NCI-H2171 treated with DMSO at 0.1 percent for 48 hours (cell line): ENCODE measurements around the gene ATP2C2.
"Not testable (repeated sequence)": the region's sequence is repeated elsewhere in the genome, so short reads cannot be mapped to it uniquely, and the experiment has no call there.

Experiments used
- DNase-seq: peaks from one replicate; lab custom pipeline; 2025; lab: John Stamatoyannopoulos, UW

ATP2C2 gene

DNA sequence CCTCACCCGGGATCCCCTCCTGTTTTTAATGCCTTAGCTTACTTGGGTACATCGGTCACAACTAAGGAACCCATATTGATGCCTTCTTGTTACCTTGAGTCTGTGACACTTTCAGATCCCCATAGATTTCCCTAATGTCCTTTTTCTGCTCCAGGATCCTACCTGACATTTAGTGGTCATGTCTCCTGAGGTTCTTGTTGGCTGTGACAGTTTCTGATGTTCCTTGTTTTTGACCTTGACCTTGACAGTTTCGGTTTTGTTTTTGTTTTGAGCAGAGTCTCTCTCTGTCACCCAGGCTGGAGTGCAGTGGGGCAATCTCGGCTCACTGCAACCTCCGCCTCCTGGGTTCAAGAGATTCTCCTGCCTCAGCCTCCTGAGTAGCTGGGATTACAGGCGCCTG is 52.2 kb downstream of the ATP2C2 start:
- DNase-seq, result not testable (repeated sequence)

GRCh38 chr16:84421081-84421937 is 53.0 kb downstream of the ATP2C2 start:
- DNase-seq, result no peak

- no peak for DNase-seq
Observed at GRCh38 chr16:84421938-84422220, 53.5 kb downstream of the ATP2C2 start.

DNA sequence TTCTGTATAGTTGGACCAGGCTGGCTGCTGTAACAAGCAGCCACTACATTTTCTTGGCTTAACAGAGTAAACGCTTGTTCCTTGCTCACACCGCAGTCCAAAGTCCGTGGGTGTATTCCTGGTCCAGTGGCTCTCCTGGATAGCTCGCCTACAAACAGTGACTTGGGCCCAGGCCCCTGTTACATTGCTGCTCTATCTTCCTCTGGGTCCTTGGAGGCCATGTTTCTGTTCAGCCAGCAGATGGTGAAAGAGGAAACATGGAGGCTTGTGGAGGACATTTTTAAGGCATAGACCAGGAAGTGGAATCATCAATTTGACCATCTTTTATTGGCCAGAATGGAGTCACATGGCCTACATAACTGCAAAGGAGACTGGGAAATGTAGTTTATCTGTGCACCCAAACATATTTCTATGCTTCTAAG is 55.1 kb downstream of the ATP2C2 start:
- DNase-seq, result peak; percentile 84

DNA sequence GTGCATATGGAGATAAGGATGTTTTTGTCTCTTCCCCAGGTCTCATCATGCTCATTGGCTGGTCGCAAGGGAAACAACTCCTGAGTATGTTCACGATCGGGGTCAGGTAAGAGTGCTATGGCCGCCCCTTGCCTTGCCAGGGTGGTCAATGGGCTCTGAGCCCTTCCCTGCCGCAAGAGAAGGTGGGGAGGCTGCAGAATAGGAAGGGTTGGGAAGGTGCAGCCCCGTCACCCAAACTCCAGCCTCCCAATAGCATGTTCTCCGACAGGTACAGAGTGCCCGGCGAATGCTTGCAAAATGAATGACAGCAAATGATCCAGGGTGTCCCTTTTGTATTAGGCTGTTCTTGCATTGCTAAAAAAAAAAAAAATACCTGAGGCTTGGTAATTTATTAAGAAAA is 57.4 kb downstream of the ATP2C2 start:
- DNase-seq, result no peak

DNA sequence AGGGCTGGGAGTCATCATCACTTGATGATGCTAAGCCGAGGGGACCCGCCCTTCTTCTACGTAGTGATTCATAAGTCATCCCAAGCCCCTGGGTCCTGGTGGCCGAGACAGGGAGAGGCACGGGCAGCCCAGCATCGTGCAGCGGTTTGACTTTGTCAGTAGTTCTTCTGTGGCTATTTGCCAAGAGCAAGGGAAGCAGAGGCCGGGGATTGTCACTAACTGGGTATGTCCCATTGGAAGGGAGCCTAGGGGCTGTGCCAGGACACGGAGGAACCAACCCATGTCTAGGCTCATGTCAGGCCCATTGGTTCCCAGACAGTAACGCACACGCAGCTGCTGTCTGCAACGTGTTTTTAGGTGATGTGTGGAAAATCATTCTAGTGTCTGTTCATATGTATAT is 58.5 kb downstream of the ATP2C2 start:
- DNase-seq, result no peak

GRCh38 chr16:84427553-84427952 is 59.2 kb downstream of the ATP2C2 start:
- DNase-seq, result no peak

DNA sequence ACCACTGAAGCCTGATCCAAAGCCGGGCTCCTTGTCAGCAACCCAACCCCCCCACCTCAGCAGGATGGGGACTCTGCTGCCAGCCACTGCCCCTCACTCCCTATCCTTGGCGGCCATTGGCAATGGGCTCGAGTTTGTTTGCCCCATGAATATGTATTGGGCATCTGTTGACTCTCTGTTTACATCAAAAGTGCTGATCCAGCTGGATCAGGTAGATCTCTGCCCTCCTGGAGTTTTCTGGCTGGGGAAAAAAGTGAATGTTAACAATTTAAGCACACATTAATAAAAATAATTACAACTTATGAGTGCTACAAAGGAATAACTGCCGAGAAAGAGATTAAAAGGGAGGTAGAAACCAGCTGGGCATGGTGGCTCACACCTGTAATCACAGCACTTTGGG is 62.5 kb downstream of the ATP2C2 start:
- no peak for DNase-seq

- DNase-seq, result peak; percentile 42
Observed at GRCh38 chr16:84434800-84435199, 66.5 kb downstream of the ATP2C2 start.

DNA sequence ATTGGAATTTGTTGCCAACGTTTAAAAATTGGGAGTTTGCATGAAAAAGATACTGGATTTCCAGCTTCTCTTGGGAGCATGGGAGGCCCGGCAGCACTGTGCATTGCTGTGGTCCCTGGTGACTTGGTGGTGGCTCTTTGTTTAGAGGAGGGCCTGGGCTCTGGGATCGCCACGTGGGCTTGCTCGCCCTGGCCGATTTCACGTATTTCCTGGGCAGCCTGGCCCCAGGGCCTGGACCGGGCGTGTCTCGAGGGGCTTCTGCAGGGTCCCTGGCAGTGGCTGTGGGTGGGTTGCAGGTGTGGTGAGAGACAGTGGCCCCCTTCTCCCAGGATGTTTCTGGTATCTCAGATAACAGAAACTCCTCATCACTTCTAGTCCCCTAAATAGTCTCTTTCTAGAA is 67.9 kb downstream of the ATP2C2 start:
- no peak for DNase-seq

DNA sequence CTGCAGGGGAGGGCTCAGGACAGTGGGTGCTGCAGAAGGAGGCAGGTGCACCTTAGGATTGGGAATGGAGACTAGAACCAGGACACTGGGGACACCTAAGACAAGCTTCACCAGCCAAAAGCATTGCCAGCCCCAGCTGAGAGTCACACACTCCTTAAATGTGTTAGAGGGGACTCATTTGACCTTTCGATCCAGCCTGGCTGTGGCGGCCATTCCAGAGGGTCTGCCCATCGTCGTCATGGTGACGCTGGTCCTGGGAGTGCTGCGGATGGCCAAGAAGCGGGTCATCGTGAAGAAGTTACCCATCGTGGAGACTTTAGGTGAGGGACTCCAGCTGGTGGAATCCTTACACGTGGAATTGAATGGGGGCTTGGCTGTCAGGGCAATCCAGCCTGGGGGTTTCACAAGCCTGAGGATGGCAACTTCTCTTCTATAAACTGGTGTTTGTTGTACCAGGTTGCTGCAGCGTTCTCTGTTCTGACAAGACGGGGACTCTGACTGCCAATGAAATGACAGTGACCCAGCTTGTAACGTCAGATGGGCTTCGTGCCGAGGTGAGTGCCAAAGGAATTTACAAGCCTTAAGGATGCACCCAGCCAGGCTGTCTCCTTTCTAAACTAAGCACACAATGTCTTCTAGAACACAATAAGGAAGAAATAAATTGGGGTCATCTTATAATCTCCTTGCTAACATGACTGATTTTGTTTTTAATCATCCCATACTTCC is 70.8 kb downstream of the ATP2C2 start:
- peak; percentile 72 for DNase-seq

DNA sequence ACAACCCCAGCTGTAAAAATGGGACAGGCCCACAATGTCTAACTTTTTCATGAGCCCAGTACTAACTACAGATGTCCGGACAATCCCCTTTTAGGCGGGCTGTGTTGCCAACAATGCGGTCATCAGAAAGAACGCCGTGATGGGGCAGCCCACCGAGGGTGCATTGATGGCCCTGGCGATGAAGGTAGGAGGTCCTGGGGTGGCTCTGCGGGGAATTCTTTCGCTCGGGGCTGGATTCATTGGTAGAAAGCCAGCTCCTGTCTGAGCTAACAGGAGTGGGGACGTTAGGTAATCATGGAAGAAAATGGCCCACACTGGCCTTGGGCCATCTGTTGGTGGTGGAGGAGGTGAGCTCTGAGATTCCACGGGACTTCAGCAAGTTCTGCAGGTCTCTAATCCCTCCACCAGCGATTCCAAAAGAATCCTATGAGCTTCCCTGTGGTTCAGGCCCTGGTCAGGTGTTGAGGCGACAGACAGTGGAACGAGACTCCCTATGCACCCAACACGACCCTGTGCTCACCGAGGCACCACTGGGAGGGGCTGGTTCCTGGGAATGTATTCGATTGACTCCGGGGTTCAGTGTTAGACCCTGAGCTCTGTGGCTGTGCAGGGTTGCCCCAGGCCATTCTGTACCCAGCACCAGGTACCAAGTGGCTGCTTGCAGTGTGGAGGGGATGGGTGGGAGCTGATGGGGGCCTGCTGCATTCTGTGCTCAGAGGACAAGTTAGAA is 74.2 kb downstream of the ATP2C2 start:
- DNase-seq, result no peak

GRCh38 chr16:84443166-84443802 is 74.9 kb downstream of the ATP2C2 start:
- no peak for DNase-seq

- DNase-seq, result no peak
Observed at GRCh38 chr16:84444476-84444875, 76.1 kb downstream of the ATP2C2 start.

- no peak for DNase-seq
Observed at GRCh38 chr16:84446084-84446483, 77.7 kb downstream of the ATP2C2 start.

- no peak for DNase-seq
Observed at GRCh38 chr16:84446596-84447392, 78.5 kb downstream of the ATP2C2 start.

GRCh38 chr16:84448444-84448843 is 80.1 kb downstream of the ATP2C2 start:
- DNase-seq, result no peak

- DNase-seq, result peak; percentile 3
Observed at GRCh38 chr16:84449156-84450140, 81.1 kb downstream of the ATP2C2 start.

DNA sequence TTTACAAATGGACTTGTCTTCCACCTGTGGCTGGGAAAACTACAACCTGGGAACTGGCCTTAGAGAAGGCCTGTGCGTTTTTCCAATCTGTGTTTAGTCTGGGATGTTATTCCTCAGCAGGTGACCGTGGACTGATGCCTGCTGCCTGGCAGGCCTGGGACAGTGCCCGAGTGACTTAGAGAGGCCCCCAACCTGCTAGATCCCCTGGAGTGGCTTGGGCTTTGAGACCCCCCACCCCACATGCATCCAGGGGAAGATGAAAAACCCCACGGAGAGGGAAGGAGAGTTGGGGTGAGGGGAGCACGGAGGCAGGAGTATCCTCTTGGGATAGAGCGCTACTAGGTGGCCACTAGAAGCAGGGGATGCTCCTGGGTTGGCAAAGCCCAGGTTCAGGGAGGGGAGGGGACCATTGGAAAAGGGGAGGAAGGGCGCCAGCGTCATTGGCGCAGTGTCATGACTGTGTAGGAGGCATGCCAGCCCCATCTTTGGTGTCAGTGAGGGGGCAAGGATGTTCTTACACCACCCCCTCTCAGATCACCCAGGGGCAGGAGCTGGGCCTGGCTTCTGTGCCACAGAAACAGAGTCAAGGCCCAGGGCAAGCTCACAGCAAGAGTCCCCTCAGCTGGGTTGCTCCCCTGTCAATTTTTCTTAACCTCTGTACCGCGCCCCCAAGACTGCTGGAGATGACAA is 82.0 kb downstream of the ATP2C2 start:
- DNase-seq, result no peak
